ENCODE measurements around the gene TMEM140.

The TMEM140 gene

GRCh38 chr7:135184254-135184841 lies 36.5 kb downstream of the TMEM140 start:
- DNase-seq (ENCODE audit: low spot score in 2 of 2) = no peak
- in situ Hi-C loops (cut with MboI; ENCODE audit: low sequenced_read_pairs) = no loop called here
- H3K4me1 ChIP-seq = no peaks in the 10 kb centered on the region
- no peak overlapping the region for H3K4me3 ChIP-seq
- no peaks in the 10 kb centered on the region for H3K9me3 ChIP-seq
- peaks cover 7% of the 10 kb centered on the region; the same call in 1 of the 2 replicates for H3K36me3 ChIP-seq (replicated peaks)
- H3K27me3 ChIP-seq (ENCODE audit: low read depth) = no peaks in the 10 kb centered on the region

DNA sequence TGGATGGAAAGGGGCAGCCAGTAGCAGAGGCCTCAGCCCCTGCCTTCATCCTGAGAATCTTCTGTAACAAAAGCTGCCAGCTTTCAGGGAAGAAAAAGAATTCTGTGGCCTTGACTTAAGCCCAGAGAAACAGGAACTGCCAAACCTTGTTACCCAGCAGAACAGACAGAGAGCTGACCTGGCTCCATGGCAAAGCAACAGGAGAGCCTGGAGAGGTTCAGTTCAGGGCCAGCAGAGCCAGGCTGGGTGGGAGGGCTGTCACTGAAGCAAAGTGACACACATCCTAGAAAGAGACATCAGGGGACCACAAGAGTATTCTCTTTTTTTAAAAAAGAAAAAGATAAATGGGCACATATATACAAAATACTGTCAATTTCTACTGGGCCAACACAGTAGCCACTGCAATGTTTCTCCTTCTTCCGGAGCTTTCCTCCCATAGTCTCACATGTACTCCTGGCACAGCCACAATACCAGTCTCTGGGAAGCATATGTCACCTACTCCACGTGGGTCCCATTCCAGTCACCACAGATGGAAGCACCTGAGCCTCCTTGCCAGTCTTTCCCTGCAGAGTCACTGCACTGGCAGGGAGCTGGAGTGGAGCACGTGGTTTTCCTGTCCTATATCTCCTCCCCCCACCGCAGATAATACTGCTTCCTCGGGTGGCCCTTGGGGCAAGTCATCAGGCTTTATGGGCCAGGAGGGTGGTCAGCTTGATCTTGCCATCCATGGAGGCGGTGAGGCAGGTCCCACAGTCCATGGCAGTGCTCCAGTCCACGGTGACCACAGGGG lies 37.8 kb downstream of the TMEM140 start:
- in situ Hi-C loops (cut with MboI; ENCODE audit: low sequenced_read_pairs) = no loop called here
- Histone ChIP-seq H3K4me1 (no peaks in the 10 kb centered on the region), H3K36me3 (replicated peaks) (peaks cover 7% of the 10 kb centered on the region; the same call in 1 of the 2 replicates), H3K9me3 (no peaks in the 10 kb centered on the region), H3K4me3 (no peak overlapping the region), H3K27me3 (ENCODE audit: low read depth) (no peaks in the 10 kb centered on the region)
- no peak for DNase-seq (ENCODE audit: low spot score in 2 of 2)

- no peaks in the 10 kb centered on the region for H3K4me1 ChIP-seq
- peaks cover 7% of the 10 kb centered on the region; the same call in 1 of the 2 replicates for H3K36me3 ChIP-seq (replicated peaks)
- H3K4me3 ChIP-seq = no peak overlapping the region
- no peaks in the 10 kb centered on the region for H3K9me3 ChIP-seq
- in situ Hi-C loops (cut with MboI; ENCODE audit: low sequenced_read_pairs) = no loop called here
- DNase-seq (ENCODE audit: low spot score in 2 of 2) = no peak
- H3K27me3 ChIP-seq (ENCODE audit: low read depth) = no peaks in the 10 kb centered on the region
Measured at GRCh38 chr7:135186261-135186540, 38.3 kb downstream of the TMEM140 start.

DNA sequence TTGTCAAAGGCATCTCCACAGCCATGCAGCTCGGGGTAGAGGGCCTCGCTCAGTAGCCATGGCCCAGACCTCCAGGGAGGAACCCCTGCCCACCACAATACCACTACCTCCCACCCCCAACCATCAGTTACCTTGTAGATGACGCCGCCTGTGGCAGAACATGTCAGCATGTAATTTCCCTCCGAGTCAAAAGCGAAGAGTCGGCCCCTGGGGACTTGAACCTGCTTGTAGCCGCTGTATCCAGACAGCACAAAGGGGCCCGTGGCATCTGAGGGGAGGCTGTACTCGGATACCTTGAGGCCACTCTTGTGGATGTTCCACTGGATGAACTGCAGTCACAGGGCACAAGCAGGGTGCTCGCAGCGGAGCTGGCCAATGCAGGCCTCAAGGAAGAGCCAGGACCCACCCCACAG lies 39.0 kb downstream of the TMEM140 start:
- DNase-seq (ENCODE audit: low spot score in 2 of 2) = no peak
- Histone ChIP-seq H3K9me3 (no peaks in the 10 kb centered on the region), H3K4me1 (no peaks in the 10 kb centered on the region), H3K4me3 (no peak overlapping the region), H3K36me3 (replicated peaks) (peaks cover 7% of the 10 kb centered on the region; the same call in 1 of the 2 replicates), H3K27me3 (ENCODE audit: low read depth) (no peaks in the 10 kb centered on the region)
- in situ Hi-C loops (cut with MboI; ENCODE audit: low sequenced_read_pairs) = no loop called here

- peaks cover 7% of the 10 kb centered on the region for H3K36me3 ChIP-seq (replicated peaks)
- no peak overlapping the region for H3K4me3 ChIP-seq
- in situ Hi-C loops (cut with MboI; ENCODE audit: low sequenced_read_pairs) = no loop called here
- no peak for DNase-seq (ENCODE audit: low spot score in 2 of 2)
- no peaks in the 10 kb centered on the region for H3K9me3 ChIP-seq
- no peaks in the 10 kb centered on the region for H3K27me3 ChIP-seq (ENCODE audit: low read depth)
- no peaks in the 10 kb centered on the region for H3K4me1 ChIP-seq
Measured at GRCh38 chr7:135188298-135188984, 40.6 kb downstream of the TMEM140 start.

GRCh38 chr7:135189221-135189662 lies 41.4 kb downstream of the TMEM140 start:
- Histone ChIP-seq H3K27me3 (ENCODE audit: low read depth) (no peaks in the 10 kb centered on the region), H3K4me3 (no peak overlapping the region), H3K4me1 (no peaks in the 10 kb centered on the region), H3K36me3 (replicated peaks) (peaks cover 7% of the 10 kb centered on the region), H3K9me3 (no peaks in the 10 kb centered on the region)
- in situ Hi-C loops (cut with MboI; ENCODE audit: low sequenced_read_pairs) = no loop called here
- DNase-seq (ENCODE audit: low spot score in 2 of 2) = no peak

- no peak for DNase-seq (ENCODE audit: low spot score in 2 of 2)
- in situ Hi-C loops (cut with MboI; ENCODE audit: low sequenced_read_pairs) = no loop called here
Measured at GRCh38 chr7:135189961-135190360, 42.1 kb downstream of the TMEM140 start.

GRCh38 chr7:135190703-135191102 lies 42.8 kb downstream of the TMEM140 start:
- in situ Hi-C loops (cut with MboI; ENCODE audit: low sequenced_read_pairs) = no loop called here
- H3K9me3 ChIP-seq = no peaks in the 10 kb centered on the region
- H3K36me3 ChIP-seq (replicated peaks) = peaks cover 3% of the 10 kb centered on the region
- no peak for DNase-seq (ENCODE audit: low spot score in 2 of 2)
- no peaks in the 10 kb centered on the region for H3K27me3 ChIP-seq (ENCODE audit: low read depth)
- H3K4me1 ChIP-seq = no peaks in the 10 kb centered on the region
- no peak overlapping the region for H3K4me3 ChIP-seq

More at GRCh38 chr7:135189961-135190360, 42.1 kb downstream of the TMEM140 start:
- Histone ChIP-seq H3K9me3 (no peaks in the 10 kb centered on the region), H3K4me3 (no peak overlapping the region), H3K27me3 (ENCODE audit: low read depth) (no peaks in the 10 kb centered on the region), H3K36me3 (replicated peaks) (peaks cover 7% of the 10 kb centered on the region), H3K4me1 (no peaks in the 10 kb centered on the region)

DNA sequence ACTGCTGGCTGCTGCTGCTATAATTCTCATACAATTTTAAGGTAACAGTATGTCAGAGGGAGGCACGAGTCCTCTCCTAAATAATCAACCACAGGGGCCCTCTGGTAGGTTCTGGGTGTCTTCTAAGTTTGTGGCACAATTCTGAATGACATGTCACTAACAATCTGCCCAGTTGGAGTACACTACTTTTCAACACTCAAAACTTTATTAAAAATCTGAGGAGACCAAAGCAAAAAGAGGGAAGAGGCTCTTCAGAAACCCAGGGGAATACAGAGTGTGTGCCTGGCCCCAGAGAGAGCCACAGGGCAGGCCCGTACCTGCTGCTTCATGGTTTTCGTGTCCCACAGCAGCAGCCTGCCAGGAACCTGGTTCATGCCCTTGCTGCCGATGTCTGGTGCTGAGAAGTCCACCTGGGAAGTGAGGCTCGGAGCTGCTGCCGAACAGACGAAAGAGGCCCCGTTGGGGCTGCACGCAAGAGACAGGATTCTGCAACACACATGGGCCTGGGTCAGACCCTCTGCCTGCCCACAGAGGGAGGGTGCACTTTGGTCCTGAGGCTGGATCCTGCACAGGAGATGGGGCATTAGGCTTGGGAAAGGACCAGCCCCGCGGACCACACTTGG lies 45.2 kb downstream of the TMEM140 start:
- Histone ChIP-seq H3K4me1 (no peaks in the 10 kb centered on the region), H3K9me3 (no peaks in the 10 kb centered on the region), H3K4me3 (no peak overlapping the region), H3K27me3 (ENCODE audit: low read depth) (no peaks in the 10 kb centered on the region), H3K36me3 (replicated peaks) (peaks cover 3% of the 10 kb centered on the region)
- DNase-seq (ENCODE audit: low spot score in 2 of 2) = no peak
- in situ Hi-C loops (cut with MboI; ENCODE audit: low sequenced_read_pairs) = no loop called here

DNA sequence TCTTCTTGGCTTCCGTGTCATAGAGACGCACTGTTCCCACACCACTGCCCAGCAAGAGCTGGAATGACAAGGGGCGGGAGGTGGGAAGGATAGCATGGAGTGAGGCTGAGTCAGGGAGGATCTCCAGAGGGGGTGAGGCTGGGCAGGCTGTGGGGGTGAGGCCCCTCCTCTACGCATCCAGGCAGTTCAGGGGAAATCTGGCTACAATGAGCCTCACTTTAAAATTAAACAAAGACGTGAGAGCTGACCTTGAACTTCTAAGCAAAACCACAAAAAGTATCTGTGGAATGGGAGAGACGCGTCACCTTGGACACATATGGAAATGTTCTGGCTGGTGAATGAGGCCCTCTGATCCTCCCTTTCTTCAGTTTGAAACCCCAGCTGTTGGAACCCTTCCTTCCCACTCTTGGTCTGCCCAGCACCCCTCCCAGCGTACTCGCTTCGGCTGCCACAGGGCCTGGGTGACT lies 45.8 kb downstream of the TMEM140 start:
- H3K4me1 ChIP-seq = no peaks in the 10 kb centered on the region
- in situ Hi-C loops (cut with MboI; ENCODE audit: low sequenced_read_pairs) = no loop called here
- no peaks in the 10 kb centered on the region for H3K27me3 ChIP-seq (ENCODE audit: low read depth)
- no peak overlapping the region for H3K4me3 ChIP-seq
- H3K9me3 ChIP-seq = no peaks in the 10 kb centered on the region
- H3K36me3 ChIP-seq (replicated peaks) = peaks cover 3% of the 10 kb centered on the region
- DNase-seq (ENCODE audit: low spot score in 2 of 2) = no peak

- H3K27me3 ChIP-seq (ENCODE audit: low read depth) = no peaks in the 10 kb centered on the region
- H3K4me3 ChIP-seq = no peak overlapping the region
- peaks cover 3% of the 10 kb centered on the region for H3K36me3 ChIP-seq (replicated peaks)
- no peaks in the 10 kb centered on the region for H3K4me1 ChIP-seq
- in situ Hi-C loops (cut with MboI; ENCODE audit: low sequenced_read_pairs) = no loop called here
- H3K9me3 ChIP-seq = no peaks in the 10 kb centered on the region
- no peak for DNase-seq (ENCODE audit: low spot score in 2 of 2)
Measured at GRCh38 chr7:135194494-135195095, 46.7 kb downstream of the TMEM140 start.

DNA sequence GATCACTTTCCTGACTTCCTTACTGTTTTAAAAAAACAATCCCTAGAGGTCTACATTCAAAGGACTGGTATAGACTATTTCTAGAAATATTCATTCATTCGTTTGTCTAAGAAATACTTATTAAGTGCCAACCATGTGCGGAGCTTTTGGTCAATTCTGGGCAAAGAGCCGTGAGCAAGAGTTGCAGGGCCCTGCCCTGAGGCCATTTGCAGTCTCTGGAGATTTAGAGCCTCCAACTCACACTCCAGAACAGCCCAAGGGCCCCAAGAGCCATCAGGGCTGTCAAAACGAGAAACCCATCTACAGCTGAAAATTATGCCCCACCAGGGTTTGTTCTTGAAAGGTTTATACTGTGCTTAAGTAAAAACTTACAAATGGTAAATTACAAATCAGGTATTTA lies 47.3 kb downstream of the TMEM140 start:
- Histone ChIP-seq H3K4me3 (no peak overlapping the region), H3K9me3 (no peaks in the 10 kb centered on the region), H3K36me3 (replicated peaks) (peaks cover 3% of the 10 kb centered on the region), H3K4me1 (no peaks in the 10 kb centered on the region; the same call in 1 of the 2 replicates), H3K27me3 (ENCODE audit: low read depth) (no peaks in the 10 kb centered on the region)
- in situ Hi-C loops (cut with MboI; ENCODE audit: low sequenced_read_pairs) = no loop called here
- no peak for DNase-seq (ENCODE audit: low spot score in 2 of 2)

GRCh38 chr7:135195968-135196629 lies 48.2 kb downstream of the TMEM140 start:
- Histone ChIP-seq H3K4me3 (no peak overlapping the region), H3K4me1 (no peaks in the 10 kb centered on the region; the same call in 1 of the 2 replicates), H3K27me3 (ENCODE audit: low read depth) (no peaks in the 10 kb centered on the region), H3K9me3 (no peaks in the 10 kb centered on the region), H3K36me3 (replicated peaks) (peaks cover 3% of the 10 kb centered on the region)
- DNase-seq (ENCODE audit: low spot score in 2 of 2) = no peak
- in situ Hi-C loops (cut with MboI; ENCODE audit: low sequenced_read_pairs) = no loop called here
